ENCODE measurements around the gene HP.
"Not testable (repeated sequence)": the region's sequence is repeated elsewhere in the genome, so short reads cannot be mapped to it uniquely, and the experiment has no call there.

HP gene

DNA sequence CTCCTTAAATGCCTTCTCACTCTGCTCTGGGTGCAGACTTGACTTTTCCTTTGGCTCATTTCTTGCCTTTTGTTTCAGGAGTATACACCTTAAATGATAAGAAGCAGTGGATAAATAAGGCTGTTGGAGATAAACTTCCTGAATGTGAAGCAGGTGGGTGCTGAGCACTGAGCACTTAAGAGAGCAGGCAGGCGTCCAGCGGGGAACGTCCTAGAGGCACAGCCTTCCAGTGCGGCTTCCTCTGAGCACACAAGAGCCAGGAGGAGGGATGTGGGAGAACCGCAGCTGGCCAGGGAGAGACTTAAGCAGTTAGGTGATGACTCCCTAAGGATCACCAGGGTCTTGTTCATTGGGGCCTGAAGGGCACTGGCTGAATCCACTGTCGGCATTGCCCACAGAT is 20.8 kb downstream of the HP start:
- not testable (repeated sequence) for ATAC-seq (replicated peaks; ENCODE audit: extremely low read depth, poor library complexity, severe bottlenecking); H3K36me3 Mint-ChIP-seq (ENCODE audit: insufficient read depth); DNase-seq (ENCODE audit: low spot score in 2 of 2); H3K27ac Mint-ChIP-seq (ENCODE audit: low read depth); H3K4me1 Mint-ChIP-seq; H3K4me3 Mint-ChIP-seq; H3K27me3 Mint-ChIP-seq; H3K9me3 Mint-ChIP-seq

DNA sequence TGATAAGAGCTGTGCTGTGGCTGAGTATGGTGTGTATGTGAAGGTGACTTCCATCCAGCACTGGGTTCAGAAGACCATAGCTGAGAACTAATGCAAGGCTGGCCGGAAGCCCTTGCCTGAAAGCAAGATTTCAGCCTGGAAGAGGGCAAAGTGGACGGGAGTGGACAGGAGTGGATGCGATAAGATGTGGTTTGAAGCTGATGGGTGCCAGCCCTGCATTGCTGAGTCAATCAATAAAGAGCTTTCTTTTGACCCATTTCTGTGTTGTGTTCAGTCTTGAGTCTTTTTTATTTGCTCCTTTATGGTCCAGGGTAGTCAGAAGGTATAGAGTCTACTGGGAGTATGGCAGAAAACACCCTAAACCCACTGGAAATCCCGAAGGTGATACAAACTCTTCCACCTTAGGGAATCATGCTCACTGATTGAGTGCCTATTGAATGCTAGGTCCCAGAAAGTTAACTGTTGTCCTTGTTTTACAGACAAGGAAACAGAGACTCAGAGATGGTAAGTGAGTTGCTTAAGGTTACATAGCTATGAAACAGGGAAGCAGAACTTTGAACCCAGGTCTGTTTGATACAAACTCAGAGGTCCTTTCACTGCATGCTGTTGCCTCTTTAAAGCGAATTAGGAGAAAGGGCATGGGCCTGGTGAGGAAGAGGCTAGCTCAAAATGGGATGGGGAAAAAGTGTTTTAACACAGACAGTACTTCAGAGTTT is 22.8 kb downstream of the HP start:
- H3K36me3 Mint-ChIP-seq (ENCODE audit: insufficient read depth); H3K9me3 Mint-ChIP-seq; ATAC-seq (replicated peaks; ENCODE audit: extremely low read depth, poor library complexity, severe bottlenecking); H3K4me3 Mint-ChIP-seq; H3K4me1 Mint-ChIP-seq; DNase-seq (ENCODE audit: low spot score in 2 of 2); H3K27ac Mint-ChIP-seq (ENCODE audit: low read depth); H3K27me3 Mint-ChIP-seq: not testable (repeated sequence)

DNA sequence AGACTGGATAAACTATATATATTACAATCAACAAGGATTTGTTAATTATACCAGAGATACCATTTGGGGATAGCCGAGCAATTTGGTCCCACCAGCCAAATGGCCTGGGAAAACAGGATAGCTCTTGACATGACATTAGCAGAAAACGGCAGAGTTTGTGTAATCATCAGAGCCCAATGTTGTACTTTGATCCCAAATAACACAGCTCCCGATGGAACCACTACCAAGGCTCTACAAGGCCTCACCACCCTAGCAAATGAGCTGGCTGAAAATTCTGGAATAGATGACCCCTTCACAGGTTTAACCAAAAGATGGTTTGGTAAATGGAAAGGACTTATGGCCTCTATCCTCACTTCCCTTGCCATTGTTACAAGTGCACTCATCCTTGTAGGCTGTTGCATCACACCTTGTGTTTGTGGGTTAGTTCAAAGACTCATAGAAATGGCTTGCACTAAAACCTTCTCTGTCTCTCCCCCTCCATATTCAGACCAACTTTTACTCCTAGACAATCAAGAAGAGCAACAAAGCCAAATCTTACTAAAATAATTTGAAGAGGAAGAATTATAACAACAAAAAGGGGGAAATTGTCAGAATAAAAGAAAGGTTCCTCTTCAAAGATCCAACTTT is 29.6 kb downstream of the HP start:
- H3K27me3 Mint-ChIP-seq, result no peaks in the 10 kb centered on the region
- H3K4me1 Mint-ChIP-seq, result no peaks in the 10 kb centered on the region

DNA sequence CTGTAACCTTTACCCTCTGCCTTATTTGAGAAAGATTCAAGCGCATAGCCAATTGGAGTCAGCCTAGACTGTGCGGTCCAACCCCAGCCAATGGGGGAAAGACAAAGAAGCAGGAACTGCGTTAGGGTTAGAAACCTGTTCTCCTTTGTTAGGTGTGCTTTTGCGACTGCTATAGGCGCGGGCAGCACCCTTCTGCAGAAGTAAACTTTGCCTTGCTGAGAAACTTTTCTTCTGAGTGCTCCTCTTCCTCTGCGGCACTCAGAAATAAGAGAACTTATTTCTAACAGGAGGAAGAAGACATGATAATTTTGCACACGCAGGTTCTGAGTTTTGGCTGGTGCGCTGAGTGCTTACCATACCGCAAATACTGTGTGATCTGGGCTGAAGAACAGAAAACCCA is 30.1 kb downstream of the HP start:
- H3K36me3 Mint-ChIP-seq (ENCODE audit: insufficient read depth), result peaks cover 16% of the 10 kb centered on the region

More for the DNA sequence above, 29.6 kb downstream of the HP start:
- ATAC-seq (replicated peaks; ENCODE audit: extremely low read depth, poor library complexity, severe bottlenecking) (no peak), DNase-seq (ENCODE audit: low spot score in 2 of 2) (no peak)
- Mint-ChIP-seq H3K9me3 (no peaks in the 10 kb centered on the region), H3K36me3 (ENCODE audit: insufficient read depth) (peaks cover 12% of the 10 kb centered on the region), H3K4me3 (no peak overlapping the region), H3K27ac (ENCODE audit: low read depth) (no peak overlapping the region)

DNA sequence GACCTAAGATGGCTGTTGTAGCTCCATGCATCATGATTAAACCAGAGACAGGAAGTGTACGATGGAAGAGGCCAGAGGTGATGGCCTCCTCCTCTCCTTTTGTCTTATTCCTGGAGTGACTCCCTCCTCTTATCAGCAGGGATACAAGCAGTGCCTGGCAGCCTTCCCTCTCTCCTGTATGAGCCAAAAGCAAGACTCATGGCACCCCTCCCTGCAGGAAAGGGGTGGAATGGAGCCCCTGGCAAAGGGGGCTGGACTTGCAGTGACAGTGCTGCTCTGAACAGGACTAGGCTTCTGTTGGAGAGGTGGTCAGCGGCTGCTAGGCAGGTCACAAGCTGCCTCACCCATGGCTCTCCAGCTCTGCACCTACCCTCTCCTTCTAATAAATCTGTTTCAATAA is 30.7 kb downstream of the HP start:
- Mint-ChIP-seq H3K36me3 (ENCODE audit: insufficient read depth) (peaks cover 20% of the 10 kb centered on the region), H3K27me3 (no peaks in the 10 kb centered on the region), H3K4me3 (no peak overlapping the region)

More for the DNA sequence above, 30.1 kb downstream of the HP start:
- no peaks in the 10 kb centered on the region for H3K27me3 Mint-ChIP-seq
- no peak overlapping the region for H3K4me3 Mint-ChIP-seq
- no peaks in the 10 kb centered on the region for H3K4me1 Mint-ChIP-seq
- no peaks in the 10 kb centered on the region for H3K9me3 Mint-ChIP-seq
- ATAC-seq (replicated peaks; ENCODE audit: extremely low read depth, poor library complexity, severe bottlenecking) (no peak), DNase-seq (ENCODE audit: low spot score in 2 of 2) (no peak)
- H3K27ac Mint-ChIP-seq (ENCODE audit: low read depth), result no peak overlapping the region

DNA sequence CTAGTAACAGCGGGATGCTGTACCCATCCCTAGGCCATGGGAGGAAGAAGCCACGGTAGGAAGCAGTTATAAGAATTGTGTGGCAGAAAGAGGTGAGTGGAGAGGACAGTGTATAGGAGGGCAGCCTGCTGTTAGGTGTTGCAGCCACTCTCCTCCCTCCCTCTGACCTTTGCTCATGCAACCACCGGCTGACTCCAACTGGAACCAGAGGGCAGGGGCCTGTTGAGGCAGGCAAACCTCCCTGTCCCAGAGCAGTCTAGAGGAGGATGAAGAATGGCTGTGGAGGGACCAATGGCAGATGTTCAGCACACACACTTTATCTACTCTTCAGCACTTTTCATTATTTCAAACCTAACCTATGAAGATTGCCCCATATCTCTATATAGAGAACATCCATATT is 36.9 kb downstream of the HP start:
- peak overlapping the region; percentile 99 for H3K27ac Mint-ChIP-seq (ENCODE audit: low read depth)

More for the DNA sequence above, 30.7 kb downstream of the HP start:
- DNase-seq (ENCODE audit: low spot score in 2 of 2), result no peak
- Mint-ChIP-seq H3K27ac (ENCODE audit: low read depth) (no peak overlapping the region), H3K4me1 (no peaks in the 10 kb centered on the region), H3K9me3 (no peaks in the 10 kb centered on the region)
- no peak for ATAC-seq (replicated peaks; ENCODE audit: extremely low read depth, poor library complexity, severe bottlenecking)

DNA sequence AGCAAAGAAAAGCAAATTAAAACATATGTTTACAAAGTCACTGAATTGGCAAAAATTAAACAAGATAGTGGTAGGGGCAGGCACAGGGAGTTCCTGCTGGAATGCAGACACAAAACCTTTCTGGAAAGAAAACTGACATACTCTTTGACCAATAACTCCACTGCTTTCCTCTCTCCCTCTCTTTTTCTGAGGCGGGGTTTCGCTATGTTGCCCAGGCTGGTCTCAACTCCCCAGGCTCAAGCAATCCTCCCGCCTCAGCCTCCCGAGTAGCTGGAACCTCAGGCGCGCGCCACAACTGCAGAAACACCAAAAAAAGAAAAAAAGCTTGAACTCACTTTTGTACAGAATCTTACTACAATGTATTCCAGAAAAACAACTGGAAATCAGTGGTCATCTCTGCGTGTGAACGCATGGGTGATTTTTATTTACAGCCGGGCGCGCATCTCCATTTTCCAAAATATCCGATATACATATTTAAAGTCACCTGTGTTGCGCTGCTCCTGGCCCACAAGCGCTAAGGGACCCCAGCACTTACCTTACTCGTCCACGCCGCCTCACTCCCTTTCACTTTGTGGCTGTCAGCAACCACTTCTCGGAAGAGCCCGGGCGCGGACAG is 38.6 kb downstream of the HP start:
- ATAC-seq (replicated peaks; ENCODE audit: extremely low read depth, poor library complexity, severe bottlenecking) (peak; percentile 21), DNase-seq (ENCODE audit: low spot score in 2 of 2) (no peak)
- Mint-ChIP-seq H3K36me3 (ENCODE audit: insufficient read depth) (peaks cover 47% of the 10 kb centered on the region), H3K4me1 (peaks cover 65% of the 10 kb centered on the region), H3K9me3 (no peaks in the 10 kb centered on the region), H3K27me3 (no peaks in the 10 kb centered on the region), H3K27ac (ENCODE audit: low read depth) (peak overlapping the region; percentile 99), H3K4me3 (peak overlapping the region; percentile 96)

More for the DNA sequence above, 36.9 kb downstream of the HP start:
- no peak for ATAC-seq (replicated peaks; ENCODE audit: extremely low read depth, poor library complexity, severe bottlenecking)
- Mint-ChIP-seq H3K4me3 (peak overlapping the region; percentile 96), H3K4me1 (peaks cover 51% of the 10 kb centered on the region), H3K36me3 (ENCODE audit: insufficient read depth) (peaks cover 35% of the 10 kb centered on the region), H3K27me3 (no peaks in the 10 kb centered on the region), H3K9me3 (no peaks in the 10 kb centered on the region)
- no peak for DNase-seq (ENCODE audit: low spot score in 2 of 2)

DNA sequence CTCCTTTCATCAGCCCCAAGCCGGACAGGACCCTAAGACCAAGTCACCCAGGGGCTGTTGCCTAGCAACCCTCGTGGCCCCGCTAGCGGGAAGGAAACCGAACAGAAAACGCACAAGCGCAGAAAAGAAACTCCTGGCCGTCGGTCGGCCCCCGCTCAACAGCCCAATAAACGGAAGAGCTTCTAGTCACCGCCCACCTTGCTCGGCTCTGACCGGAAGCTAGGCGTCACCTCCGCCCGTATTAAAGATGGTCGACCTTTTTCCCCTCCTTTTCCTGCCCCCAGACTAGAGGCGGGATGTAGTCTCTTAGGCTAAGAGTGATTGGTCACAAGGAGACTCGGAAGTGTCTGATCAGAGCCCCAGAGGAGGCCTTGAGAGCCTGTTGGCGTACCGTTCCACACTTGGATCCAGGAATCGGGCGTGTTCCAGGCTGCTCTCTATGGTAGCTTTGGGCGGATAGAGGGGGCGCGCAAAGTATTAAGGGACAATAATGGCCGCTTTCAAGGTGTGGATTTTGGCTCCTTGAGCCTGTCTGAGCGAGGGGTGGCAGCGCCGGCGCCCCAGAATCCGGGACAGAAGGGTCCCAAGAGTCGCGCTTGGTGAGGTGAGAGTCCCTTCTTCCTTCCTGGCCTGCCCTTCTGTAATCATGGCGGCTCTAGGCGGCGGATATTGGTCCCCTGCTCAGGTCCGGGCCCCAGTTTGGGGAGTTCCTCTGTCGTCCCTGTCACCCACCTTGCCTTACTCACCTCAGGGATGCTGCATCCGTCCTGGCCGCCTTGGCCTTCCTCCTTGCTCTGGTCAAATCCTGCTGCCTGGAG is 39.4 kb downstream of the HP start, which contains the start of the genes DHX38 and TXNL4B:
TSS of gene DHX38 (plus strand) at position 400 of the 818 bp plus-strand sequence. CDS start 2,311 bp downstream, outside the sequence.
TSS of gene TXNL4B (minus strand) at position 173 of the 818 bp plus-strand sequence. CDS start 2,871 bp downstream, outside the sequence.
- H3K4me3 Mint-ChIP-seq, result peak within 1 kb of the TSS; percentile 96
- H3K27ac Mint-ChIP-seq (ENCODE audit: low read depth), result peak within 1 kb of the TSS; percentile 99
- no peaks in the 10 kb centered on the region for H3K9me3 Mint-ChIP-seq
- peaks cover 65% of the 10 kb centered on the region for H3K4me1 Mint-ChIP-seq
- no peaks in the 10 kb centered on the region for H3K27me3 Mint-ChIP-seq
- peaks cover 51% of the 10 kb centered on the region for H3K36me3 Mint-ChIP-seq (ENCODE audit: insufficient read depth)
- DNase-seq (ENCODE audit: low spot score in 2 of 2) (peak; percentile 78 to 89), ATAC-seq (replicated peaks; ENCODE audit: extremely low read depth, poor library complexity, severe bottlenecking) (peak; percentile 98)

DNA sequence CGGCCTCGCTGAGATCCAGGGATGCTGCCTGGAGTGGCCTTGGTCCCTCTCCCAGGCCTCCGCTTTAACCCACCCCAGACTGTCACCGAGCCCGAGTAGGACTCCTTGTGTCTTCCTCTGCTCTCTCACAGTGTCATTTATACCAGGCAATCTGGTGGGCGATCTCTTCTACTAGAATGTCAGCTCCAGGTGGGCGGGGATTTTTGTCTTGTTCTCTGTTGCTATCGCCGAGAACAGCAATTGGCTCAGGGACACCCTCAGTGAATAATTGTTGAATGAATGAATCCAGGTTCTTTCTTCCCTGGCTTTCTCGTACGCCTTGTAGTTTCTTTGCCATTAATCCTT is 39.9 kb downstream of the HP start:
- Mint-ChIP-seq H3K27ac (ENCODE audit: low read depth) (peak overlapping the region; percentile 99), H3K36me3 (ENCODE audit: insufficient read depth) (peaks cover 51% of the 10 kb centered on the region), H3K4me3 (peak overlapping the region; percentile 96), H3K27me3 (no peaks in the 10 kb centered on the region), H3K9me3 (no peaks in the 10 kb centered on the region), H3K4me1 (peaks cover 65% of the 10 kb centered on the region)
- peak; percentile 2 for ATAC-seq (replicated peaks; ENCODE audit: extremely low read depth, poor library complexity, severe bottlenecking)
- DNase-seq (ENCODE audit: low spot score in 2 of 2), result no peak

DNA sequence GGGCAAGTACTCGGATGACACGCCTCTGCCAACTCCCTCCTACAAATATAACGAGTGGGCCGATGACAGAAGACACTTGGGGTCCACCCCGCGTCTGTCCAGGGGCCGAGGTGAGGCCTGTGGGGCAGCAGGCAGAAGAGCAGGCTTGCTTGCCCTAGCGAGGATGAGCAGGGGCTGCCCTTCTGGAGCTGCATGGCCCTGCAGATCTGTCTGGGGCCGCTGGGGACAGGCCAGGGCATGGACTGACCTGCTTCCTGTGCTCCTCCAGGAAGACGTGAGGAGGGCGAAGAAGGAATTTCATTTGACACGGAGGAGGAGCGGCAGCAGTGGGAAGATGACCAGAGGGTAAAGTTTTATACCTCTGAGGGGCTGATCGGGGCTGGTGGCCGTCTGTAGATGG is 44.6 kb downstream of the HP start:
- DNase-seq (ENCODE audit: low spot score in 2 of 2) (no peak), ATAC-seq (replicated peaks; ENCODE audit: extremely low read depth, poor library complexity, severe bottlenecking) (no peak)
- Mint-ChIP-seq H3K9me3 (no peaks in the 10 kb centered on the region), H3K4me3 (no peak overlapping the region), H3K4me1 (peaks cover 37% of the 10 kb centered on the region), H3K27me3 (no peaks in the 10 kb centered on the region), H3K27ac (ENCODE audit: low read depth) (peak overlapping the region; percentile 60), H3K36me3 (ENCODE audit: insufficient read depth) (peaks cover 71% of the 10 kb centered on the region)

DNA sequence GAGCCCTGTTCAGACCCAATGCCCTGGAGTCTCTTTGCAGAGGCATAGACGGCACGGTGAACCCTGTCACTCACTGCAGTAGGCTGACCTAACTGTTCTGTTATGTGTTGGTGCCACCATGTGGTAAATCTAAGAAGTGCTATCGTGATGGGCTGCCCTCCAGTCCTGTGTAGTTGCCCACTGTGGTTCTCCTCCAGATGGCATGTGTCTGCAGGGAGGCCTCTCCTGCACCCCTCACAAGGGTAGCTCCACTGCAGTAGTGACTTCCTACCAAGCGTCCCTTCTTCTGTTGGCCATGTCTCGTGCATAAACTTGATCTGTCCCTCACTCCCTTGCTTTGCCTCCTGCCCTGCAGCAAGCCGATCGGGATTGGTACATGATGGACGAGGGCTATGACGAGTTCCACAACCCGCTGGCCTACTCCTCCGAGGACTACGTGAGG is 45.1 kb downstream of the HP start:
- no peak overlapping the region for H3K27ac Mint-ChIP-seq (ENCODE audit: low read depth)
- no peaks in the 10 kb centered on the region for H3K9me3 Mint-ChIP-seq
- peaks cover 69% of the 10 kb centered on the region for H3K36me3 Mint-ChIP-seq (ENCODE audit: insufficient read depth)
- no peak overlapping the region for H3K4me3 Mint-ChIP-seq
- peak; percentile 80 for ATAC-seq (replicated peaks; ENCODE audit: extremely low read depth, poor library complexity, severe bottlenecking)
- H3K4me1 Mint-ChIP-seq, result peaks cover 32% of the 10 kb centered on the region
- H3K27me3 Mint-ChIP-seq, result no peaks in the 10 kb centered on the region
- no peak for DNase-seq (ENCODE audit: low spot score in 2 of 2)

DNA sequence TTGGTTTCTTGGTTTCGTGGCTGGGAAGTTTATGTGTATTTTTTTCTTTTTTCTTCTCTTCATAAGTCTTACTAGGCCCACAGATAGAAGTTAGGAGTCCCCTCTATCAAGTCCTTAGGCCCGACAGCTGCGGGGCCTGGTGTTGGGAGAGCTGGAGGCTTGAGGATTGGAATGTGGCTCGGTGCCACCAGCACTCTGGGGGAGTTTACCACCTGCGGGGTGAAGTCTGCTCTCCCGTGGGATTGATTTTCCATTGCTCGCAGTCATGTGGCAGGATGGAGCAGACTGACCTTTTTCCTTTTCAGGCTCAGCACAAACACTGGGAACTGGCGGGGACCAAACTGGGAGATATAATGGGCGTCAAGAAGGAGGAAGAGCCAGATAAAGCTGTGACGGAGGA is 46.9 kb downstream of the HP start:
- Mint-ChIP-seq H3K27ac (ENCODE audit: low read depth) (no peak overlapping the region), H3K4me1 (peaks cover 14% of the 10 kb centered on the region), H3K36me3 (ENCODE audit: insufficient read depth) (peaks cover 72% of the 10 kb centered on the region), H3K27me3 (no peaks in the 10 kb centered on the region), H3K4me3 (no peak overlapping the region), H3K9me3 (no peaks in the 10 kb centered on the region)
- DNase-seq (ENCODE audit: low spot score in 2 of 2) (no peak), ATAC-seq (replicated peaks; ENCODE audit: extremely low read depth, poor library complexity, severe bottlenecking) (no peak)

Measured in central memory CD8-positive, alpha-beta T cell (primary cell).